Neural progenitor cell (in vitro differentiated cells): ENCODE data around the gene PARP11.

Source experiments
- CTCF ChIP-seq: fragments of 200-600 bp; sonication (generic); IDR thresholded peaks from 2 replicates; pipeline ENCODE4 v1.5.1; 2017; ENCODE audit warnings: antibody characterized with exemption, mild to moderate bottlenecking
- EZH2phosphoT487 ChIP-seq: fragments of 200-600 bp; sonication (generic); IDR thresholded peaks from 2 replicates; pipeline ENCODE4 v1.6.1; 2017; ENCODE audit warnings: antibody characterized with exemption

GRCh38 chr12:3771853-3772252 is 101.3 kb downstream of the PARP11 start:
- TF ChIP-seq CTCF (no peak), EZH2phosphoT487 (no peak)
